ENCODE results near the gene SBF2. TPM values are rescaled to one million over a fixed set of nuclear protein-coding genes. Genes with fewer than 3 reads are reported as not detected.
"Not testable (repeated sequence)": the region's sequence is repeated elsewhere in the genome, so short reads cannot be mapped to it uniquely, and the experiment has no call there.

Gene SBF2
- total RNA-seq, 4 donors from 2014 or later: 29.7 to 60.4 (median 36.0) TPM

- DNase-seq (ENCODE audit: low spot score in 2 of 2): no peak
- intact Hi-C loops (cut with DNase I; ENCODE audit: low total_unique reads): no loop called here
- WGBS, 2 donors: 26 to 35% methylated on average over 1 of the region's 1 CpG
- no peak overlapping the region for H3K4me3 ChIP-seq (ENCODE audit: low read depth, poor library complexity, severe bottlenecking)
- TF ChIP-seq CTCF (IDR thresholded peaks at IDR 0.05): no peak
- TF ChIP-seq POLR2A (IDR thresholded peaks at IDR 0.05): no peak
Measured at GRCh38 chr11:9951807-9952206, 342.2 kb downstream of the SBF2 start.

- H3K4me3 ChIP-seq (ENCODE audit: low read depth, poor library complexity, severe bottlenecking): no peak overlapping the region
- 91 to 98% methylated on average over 3 of the region's 3 CpGs for WGBS, 2 donors
- no peak for DNase-seq (ENCODE audit: low spot score in 2 of 2)
- intact Hi-C loops (cut with DNase I; ENCODE audit: low total_unique reads): no loop called here
- no peak for TF ChIP-seq CTCF (IDR thresholded peaks at IDR 0.05)
- TF ChIP-seq POLR2A (IDR thresholded peaks at IDR 0.05): no peak
Measured at GRCh38 chr11:9950462-9950861, 343.6 kb downstream of the SBF2 start.

GRCh38 chr11:9947231-9947864 is 346.7 kb downstream of the SBF2 start:
- intact Hi-C loops (cut with DNase I; ENCODE audit: low total_unique reads): no loop called here

GRCh38 chr11:9945680-9946079 is 348.3 kb downstream of the SBF2 start:
- 50 to 77% methylated on average over 1 of the region's 1 CpG for WGBS, 2 donors
- DNase-seq (ENCODE audit: low spot score in 2 of 2); intact Hi-C loops (cut with DNase I; ENCODE audit: low total_unique reads); H3K4me3 ChIP-seq (ENCODE audit: low read depth, poor library complexity, severe bottlenecking): not testable (repeated sequence)

More at GRCh38 chr11:9947231-9947864, 346.7 kb downstream of the SBF2 start:
- TF ChIP-seq CTCF (IDR thresholded peaks at IDR 0.05) (no peak), POLR2A (IDR thresholded peaks at IDR 0.05) (no peak)
- no peak overlapping the region for H3K4me3 ChIP-seq (ENCODE audit: low read depth, poor library complexity, severe bottlenecking)
- WGBS, 2 donors: 90 to 94% methylated on average over 7 of the region's 7 CpGs
- DNase-seq (ENCODE audit: low spot score in 2 of 2): no peak

- intact Hi-C loops (cut with DNase I; ENCODE audit: low total_unique reads): no loop called here
- DNase-seq (ENCODE audit: low spot score in 2 of 2): peak in 1 of 2 donors; percentile 51
- no peak overlapping the region for H3K4me3 ChIP-seq (ENCODE audit: low read depth, poor library complexity, severe bottlenecking)
- TF ChIP-seq CTCF (IDR thresholded peaks at IDR 0.05) (no peak), POLR2A (IDR thresholded peaks at IDR 0.05) (no peak)
- WGBS, 2 donors: 45 to 63% methylated on average over 3 of the region's 3 CpGs
Measured at GRCh38 chr11:9943386-9944110, 350.5 kb downstream of the SBF2 start.

- DNase-seq (ENCODE audit: low spot score in 2 of 2): no peak
- WGBS, 2 donors: 98 to 99% methylated on average over 5 of the region's 5 CpGs
- TF ChIP-seq CTCF (IDR thresholded peaks at IDR 0.05) (no peak), POLR2A (IDR thresholded peaks at IDR 0.05) (no peak)
- no peak overlapping the region for H3K4me3 ChIP-seq (ENCODE audit: low read depth, poor library complexity, severe bottlenecking)
- intact Hi-C loops (cut with DNase I; ENCODE audit: low total_unique reads): no loop called here
Measured at GRCh38 chr11:9941991-9942390, 352.0 kb downstream of the SBF2 start.

GRCh38 chr11:9939150-9939549 is 354.9 kb downstream of the SBF2 start:
- intact Hi-C loops (cut with DNase I; ENCODE audit: low total_unique reads); H3K4me3 ChIP-seq (ENCODE audit: low read depth, poor library complexity, severe bottlenecking); DNase-seq (ENCODE audit: low spot score in 2 of 2): not testable (repeated sequence)
- WGBS, 2 donors: 92 to 95% methylated on average over 11 of the region's 11 CpGs

Measured in lower leg skin (tissue), 4 donors.